OCI-M2 (cell line): Measurements from ENCODE around the gene MPDZ.

Experiments used
- DNase-seq: peaks from one replicate; lab custom pipeline; 2025; ENCODE audit not compliant: unreplicated experiment; lab: John Stamatoyannopoulos, UW

MPDZ gene, protein sequence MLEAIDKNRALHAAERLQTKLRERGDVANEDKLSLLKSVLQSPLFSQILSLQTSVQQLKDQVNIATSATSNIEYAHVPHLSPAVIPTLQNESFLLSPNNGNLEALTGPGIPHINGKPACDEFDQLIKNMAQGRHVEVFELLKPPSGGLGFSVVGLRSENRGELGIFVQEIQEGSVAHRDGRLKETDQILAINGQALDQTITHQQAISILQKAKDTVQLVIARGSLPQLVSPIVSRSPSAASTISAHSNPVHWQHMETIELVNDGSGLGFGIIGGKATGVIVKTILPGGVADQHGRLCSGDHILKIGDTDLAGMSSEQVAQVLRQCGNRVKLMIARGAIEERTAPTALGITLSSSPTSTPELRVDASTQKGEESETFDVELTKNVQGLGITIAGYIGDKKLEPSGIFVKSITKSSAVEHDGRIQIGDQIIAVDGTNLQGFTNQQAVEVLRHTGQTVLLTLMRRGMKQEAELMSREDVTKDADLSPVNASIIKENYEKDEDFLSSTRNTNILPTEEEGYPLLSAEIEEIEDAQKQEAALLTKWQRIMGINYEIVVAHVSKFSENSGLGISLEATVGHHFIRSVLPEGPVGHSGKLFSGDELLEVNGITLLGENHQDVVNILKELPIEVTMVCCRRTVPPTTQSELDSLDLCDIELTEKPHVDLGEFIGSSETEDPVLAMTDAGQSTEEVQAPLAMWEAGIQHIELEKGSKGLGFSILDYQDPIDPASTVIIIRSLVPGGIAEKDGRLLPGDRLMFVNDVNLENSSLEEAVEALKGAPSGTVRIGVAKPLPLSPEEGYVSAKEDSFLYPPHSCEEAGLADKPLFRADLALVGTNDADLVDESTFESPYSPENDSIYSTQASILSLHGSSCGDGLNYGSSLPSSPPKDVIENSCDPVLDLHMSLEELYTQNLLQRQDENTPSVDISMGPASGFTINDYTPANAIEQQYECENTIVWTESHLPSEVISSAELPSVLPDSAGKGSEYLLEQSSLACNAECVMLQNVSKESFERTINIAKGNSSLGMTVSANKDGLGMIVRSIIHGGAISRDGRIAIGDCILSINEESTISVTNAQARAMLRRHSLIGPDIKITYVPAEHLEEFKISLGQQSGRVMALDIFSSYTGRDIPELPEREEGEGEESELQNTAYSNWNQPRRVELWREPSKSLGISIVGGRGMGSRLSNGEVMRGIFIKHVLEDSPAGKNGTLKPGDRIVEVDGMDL (N-terminal part only)

DNA sequence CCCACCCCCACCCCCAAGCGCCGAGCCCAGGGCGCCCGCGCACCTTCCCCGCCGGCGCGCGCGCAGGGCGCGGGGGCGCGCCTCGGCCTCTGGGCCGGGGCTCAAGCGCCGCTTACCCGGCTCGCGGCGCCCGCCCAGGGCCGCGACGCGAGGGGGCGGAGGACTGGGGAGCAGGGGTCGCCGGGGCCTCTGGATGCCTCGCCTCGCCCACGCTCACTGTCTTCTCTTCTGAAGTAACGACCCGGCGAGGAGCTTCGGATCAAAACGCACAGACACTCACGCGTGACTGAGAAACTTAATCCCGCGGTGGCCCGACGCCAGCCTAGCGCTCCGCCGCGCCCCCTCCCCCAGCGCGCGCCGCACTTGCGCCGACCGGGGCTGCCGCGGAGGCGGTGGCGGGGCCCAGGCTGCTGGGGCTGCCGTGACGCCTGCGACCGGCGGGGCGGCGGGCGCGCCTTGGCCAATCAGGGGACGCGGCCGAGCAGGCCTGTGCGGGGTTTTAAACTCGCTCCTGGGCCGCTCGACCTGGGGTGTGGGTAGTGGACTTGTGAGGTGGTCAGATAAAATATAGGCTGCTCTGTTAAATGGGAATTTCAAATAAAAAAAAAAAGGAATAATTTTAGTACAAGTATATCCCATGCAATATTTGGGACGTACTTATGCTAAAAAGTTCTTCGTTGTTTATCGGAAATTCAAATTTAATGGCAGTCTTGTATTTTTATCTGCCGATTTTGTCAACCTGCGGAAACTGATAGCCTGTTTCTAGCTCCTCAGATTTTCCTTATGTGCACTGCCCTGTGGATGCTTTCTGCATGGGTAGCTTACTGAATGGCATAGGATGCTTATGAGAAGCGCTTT lies at the start of gene MPDZ:
Gene MPDZ (minus strand): TSS at position 409 of the 858 bp plus-strand sequence. CDS start 29,377 bp downstream, outside the sequence.
- no peak for DNase-seq

DNA sequence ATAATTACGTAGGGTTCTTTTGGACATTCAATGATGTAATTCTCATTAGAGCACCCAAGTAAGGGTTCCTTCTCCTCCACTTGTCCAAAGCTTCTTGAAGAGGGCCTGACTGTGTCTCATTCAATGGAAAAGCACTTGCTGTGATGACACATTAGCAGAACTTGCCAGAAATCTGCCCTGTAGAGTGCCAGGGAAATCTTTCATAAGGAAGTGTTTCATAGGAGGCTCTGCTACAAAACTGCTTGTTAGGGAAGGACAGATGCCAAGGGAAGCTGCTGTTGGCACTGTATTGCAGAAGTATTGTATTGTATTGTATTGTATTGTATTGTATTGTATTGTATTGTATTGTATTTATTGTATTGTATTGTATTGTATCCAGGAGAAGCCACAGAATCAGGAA lies 45.5 kb upstream of the MPDZ start:
- no peak for DNase-seq

DNA sequence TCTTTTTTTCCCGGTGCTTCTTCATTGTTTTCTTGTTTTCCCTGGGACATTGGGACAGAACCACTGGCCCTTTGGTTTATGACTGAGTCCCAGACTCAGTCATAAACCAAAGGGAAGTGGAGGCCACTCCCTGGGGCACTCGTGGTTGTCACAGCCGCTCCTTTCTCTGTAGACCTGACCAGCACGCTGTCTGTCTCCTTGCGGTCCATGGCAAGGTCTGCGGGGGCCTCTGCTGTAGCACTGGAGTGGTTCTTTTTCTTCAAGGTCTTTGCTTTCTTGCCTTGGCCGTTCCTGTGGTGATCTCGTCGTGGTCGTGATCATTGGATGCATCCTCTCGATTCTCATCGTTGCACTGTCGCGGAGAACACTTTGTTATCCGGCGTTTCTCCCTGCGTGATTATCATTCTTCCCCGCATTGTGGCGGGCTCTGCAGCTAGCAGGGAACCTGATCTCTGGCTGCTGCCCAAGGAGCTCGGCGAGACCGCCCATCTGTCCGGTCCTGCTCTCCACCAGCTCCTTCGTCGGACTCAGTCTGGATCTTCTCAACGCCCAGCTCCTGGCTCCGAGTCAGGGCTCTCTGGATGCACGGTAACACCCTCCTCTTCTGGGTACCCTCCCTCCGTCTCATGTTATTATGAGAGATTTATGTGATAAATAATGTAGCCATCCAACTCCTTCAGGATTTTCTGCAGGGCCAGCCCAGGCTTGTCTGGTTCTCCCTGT lies 43.5 kb upstream of the MPDZ start:
- DNase-seq, result no peak

DNA sequence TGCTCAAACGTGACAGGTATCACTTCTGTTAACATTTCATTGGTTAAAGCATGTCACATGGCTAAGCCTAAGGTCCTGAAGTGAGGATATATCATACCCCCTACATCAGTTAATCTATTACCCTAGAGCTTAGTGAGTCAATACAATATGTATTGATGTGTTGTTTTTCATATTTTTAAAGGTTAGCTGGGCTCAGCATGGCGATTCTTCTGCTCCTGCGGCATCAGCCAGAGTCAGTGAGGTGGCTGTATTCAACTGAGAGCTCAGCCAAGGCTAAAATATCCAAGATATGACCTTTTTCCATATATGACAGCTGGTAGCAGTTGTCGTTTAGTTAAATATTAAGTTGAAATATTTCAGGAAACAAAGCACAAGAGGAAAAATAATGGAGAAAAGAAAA lies 38.5 kb upstream of the MPDZ start:
- no peak for DNase-seq

DNA sequence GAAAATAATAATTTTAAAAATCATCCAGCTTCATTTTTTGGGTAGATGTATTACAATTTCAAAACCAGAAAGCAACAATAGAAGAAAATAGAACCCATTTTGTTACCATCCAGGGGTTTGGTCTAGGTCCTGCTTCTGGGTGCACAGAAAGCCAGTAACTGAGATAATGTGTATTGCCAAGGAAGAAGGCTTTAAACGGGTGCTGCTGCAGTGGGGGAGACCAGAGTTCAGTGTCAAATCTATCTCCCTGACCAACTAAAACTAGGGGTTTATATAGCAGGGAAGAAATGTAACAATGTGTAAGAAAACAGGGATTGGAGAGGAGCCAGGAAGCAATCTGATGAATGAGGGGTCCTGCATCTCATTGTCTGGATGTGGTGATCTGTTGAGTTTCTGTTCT lies 17.5 kb upstream of the MPDZ start:
- no peak for DNase-seq

DNA sequence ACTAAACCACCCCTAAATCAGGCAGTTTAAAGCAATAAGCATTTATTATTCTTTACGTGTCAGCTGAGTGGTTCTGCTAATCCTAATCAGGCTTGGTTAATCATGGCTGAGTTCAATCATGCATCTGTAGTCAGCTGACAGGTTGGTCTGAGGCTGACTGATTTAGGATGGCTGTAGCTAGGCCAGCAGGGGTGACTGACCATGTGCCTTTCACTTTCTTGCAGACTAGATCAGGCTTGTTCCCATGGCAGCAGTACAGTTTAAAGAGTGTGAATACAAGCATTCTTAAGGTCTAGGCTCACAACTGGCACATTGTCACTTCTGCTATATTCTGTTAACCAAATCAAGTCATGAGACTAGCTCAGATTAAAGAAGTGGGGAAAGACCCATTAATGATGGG lies 16.1 kb upstream of the MPDZ start:
- no peak for DNase-seq

DNA sequence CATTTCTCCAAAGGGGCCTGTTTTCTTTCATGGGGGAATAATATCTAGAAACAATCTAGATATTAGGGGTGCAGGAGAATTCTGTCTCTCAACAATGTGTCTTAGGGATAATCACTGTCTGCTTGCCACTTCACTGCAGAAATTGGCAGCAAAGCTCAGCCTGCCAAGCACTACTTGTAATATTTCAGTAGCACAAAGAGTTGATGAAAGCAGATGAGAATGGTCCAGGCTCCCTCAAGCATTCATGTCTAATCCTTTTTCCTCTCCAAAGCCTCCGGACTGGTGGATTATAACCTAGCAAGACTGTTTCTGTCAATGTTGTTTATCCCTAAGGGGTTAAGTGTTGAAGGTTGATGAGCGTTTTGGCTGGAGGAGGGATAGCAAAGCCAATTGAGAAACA lies 13.3 kb upstream of the MPDZ start:
- no peak for DNase-seq

DNA sequence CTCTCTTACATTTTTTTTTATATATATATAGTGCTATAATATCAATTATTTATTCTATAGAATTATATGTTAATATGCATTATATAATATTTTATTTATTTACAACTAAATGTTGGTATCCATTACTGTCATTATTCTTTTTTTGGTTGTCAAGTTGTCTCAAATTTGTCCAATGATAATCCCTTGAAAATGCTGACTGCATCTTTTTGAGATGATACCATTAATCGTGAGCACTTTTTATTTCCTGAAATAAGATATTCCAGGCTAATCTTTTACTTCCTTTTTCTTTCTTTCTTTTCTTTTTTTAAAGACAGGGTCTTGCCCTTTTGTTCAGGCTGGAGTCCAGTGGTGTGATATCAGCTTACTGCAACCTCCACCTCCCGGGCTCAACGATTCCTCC lies 12.7 kb upstream of the MPDZ start:
- DNase-seq, result no peak

DNA sequence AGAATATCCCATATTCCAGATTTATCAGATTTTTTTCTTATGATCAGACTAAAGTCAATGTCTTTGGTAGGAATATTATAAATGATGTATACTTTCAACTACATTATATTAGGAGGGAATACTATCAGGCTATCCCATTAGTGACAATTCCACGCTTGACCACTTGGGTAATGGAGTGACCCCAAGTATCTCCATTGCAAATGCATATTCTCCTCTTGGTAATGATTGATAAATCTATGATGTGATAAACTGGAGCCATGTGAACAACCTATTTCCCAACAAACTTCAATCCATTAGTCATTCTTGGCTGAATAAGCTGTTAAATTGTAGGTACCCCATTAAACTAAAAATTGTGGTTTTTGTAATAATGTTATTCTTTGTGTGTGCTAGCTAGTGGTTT lies 12.2 kb upstream of the MPDZ start:
- DNase-seq, result no peak

DNA sequence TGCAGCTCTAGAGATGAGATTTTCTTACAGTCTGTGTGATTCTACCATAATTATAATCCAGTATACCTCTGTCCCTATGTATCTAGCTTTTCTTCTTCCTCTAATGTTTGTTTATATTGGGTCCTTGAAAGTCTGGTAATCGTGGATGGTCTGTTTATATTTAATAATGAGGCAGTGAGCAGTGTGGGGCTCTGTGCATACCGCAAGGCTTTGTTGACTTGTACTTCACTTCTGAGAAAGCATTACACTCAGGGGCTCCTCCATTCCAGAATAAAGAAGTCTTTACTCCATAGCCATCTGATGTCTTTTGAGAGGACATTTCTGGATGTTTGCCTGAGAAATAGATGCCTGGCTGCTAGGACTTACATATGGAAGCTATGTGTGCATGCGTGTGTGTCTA lies 4.5 kb upstream of the MPDZ start:
- DNase-seq, result no peak

DNA sequence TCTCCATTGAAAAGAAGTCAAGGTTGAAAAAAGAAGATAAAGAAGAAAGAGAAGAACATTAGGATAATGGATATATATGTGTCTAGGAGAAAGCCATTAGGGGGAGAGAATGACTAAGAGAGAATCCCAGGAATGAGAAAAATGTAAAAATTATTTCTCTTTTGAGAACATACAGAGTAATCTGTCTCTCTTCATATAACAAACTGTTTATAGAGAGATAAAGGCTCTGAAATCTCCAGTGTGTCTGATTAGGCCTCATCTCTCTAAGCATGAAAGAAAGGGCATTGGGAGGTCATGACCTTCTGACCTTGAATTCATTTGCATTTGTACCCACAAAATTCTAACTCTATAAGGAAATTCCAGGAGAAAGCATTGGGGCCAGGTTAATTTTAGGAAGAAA lies 3.5 kb upstream of the MPDZ start:
- DNase-seq, result no peak

DNA sequence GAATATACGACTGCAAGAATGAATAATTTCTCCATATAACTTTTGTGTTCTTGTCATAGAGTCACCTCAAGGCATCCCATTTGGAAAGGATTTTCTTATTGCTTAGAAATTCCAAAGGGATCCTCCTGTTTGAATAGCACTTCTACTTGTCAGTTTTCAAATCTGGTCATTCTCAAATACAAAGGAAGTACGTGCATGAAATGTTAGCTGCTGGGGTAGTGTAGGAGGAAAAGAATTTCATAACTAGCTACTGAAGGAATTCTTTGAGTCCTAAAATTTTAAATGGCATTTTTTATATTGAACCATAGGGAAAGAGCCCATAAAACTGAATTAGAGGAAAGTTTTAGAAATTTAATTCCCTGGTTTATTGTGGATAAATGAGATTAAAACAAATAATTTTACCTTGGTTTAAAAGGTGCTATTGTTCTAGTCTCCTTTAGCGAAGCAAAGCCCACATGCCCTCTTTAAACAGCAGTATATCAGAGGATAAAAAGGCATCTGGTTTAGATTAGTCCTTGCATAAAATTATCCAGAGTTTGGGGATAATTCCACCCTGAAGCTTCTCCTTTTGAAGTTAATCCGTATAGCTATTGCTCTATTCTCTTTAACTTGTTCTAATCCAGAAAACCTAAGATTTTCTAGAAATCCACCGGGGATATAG lies 2.0 kb upstream of the MPDZ start:
- no peak for DNase-seq

DNA sequence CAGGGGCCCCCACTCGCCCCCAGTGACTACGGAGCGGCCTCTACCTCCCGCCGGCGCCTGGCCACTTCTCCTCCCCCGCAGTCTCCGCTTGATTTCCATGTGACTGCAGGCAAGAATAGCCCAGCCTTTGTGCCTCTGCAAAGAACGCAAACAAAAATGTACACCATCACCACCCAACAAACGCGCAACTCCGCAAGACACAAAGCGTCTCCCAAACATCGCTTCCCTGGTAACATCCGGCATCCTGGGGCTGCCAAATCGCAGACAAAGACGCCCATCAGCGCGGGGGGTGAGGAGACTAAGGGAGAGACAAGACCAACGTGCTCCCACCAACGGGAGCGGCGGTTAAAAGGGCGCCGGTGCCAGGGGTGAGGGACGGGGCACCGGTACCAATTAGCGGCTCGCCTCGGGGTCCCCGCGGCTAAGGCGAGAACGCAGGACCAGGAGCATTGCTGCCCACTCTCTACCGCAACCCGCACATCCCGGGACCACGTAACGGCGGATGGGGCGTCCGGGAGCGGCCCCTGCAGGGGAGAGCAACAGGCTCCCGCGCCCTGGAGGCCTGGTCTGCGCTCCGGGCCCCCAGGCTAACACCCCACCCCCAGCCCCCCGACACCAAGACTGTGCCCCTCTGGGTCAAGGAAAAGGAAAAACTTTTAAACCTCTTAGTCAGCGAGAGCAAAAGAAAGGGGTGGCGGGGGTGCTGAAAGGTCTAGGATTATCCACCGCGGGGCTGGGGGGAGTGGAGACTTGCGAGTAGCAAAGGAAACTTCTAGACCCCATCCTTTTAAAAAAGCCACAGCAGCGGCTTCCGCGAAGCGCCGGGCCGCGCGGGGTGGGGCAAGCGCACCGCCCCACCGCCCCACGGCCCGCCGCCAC lies 885 bp downstream of the MPDZ start:
- no peak for DNase-seq

DNA sequence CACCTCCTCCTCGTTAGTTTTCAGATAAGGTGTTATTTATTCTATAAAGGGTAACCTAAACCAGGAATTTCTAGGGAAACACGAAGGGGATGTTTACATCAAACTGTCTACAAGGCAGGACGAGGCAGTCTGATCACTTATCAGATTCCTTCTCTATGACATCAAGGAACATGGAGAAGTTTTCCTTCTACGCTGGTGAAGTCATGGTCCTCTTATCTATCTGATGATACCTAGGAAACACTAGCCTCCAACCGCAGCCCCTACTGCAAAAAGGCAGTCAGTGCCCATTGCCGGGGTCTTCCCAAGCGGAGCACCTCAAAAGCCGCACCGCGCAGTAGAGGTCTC lies 1.5 kb downstream of the MPDZ start:
- no peak for DNase-seq

DNA sequence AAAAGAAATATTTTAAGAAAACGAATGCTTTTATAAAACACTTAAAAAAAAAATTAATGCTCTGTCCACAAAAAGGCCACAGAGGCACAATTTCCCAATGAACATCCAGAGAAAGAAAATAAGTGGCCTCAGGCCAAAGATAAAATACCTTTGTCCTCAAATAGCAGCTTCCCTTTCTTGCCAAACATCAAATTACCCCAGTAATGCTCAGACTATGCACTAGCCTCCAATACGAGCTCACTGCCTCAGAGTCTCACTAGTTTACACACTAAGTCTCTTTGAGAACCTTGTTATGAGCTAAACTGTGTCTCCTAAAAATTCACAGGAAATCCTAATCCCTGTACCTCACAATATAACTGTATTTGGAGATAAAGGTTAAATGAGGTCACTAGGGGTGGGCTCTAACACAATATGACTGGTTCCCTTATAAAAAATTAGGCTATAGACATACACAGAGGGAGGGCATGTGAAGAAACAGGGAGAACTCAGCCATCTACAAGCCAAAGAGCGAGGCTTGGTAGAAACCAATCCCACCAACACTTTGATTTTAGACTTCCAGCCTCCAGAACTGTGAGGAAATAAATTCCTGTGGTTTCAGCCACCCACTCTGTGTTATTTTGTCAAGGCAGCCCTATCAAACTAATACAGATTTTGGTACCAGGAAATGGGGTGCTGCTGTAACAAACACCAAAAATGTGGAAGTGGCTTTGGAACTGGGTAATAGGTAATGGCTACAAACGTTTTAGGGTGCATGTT lies 4.4 kb downstream of the MPDZ start:
- DNase-seq, result no peak

DNA sequence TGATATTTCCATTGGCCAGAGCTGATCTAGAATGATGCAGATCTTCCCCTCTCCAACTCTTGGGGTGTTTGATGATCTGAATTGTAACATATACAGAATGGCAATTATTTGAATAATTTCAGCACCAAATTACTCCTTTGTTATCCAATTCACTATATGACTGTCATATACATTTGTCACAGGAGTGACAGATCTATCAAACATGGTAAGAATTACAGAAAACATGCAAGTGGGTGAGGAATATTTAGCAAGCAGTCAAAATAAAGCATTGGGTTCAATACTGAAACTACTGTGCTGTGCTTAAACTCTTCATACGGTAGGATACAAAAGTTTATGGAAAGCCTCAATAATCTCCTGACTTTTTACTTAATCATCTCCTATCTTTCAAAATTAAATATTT lies 8.8 kb downstream of the MPDZ start:
- DNase-seq, result no peak

DNA sequence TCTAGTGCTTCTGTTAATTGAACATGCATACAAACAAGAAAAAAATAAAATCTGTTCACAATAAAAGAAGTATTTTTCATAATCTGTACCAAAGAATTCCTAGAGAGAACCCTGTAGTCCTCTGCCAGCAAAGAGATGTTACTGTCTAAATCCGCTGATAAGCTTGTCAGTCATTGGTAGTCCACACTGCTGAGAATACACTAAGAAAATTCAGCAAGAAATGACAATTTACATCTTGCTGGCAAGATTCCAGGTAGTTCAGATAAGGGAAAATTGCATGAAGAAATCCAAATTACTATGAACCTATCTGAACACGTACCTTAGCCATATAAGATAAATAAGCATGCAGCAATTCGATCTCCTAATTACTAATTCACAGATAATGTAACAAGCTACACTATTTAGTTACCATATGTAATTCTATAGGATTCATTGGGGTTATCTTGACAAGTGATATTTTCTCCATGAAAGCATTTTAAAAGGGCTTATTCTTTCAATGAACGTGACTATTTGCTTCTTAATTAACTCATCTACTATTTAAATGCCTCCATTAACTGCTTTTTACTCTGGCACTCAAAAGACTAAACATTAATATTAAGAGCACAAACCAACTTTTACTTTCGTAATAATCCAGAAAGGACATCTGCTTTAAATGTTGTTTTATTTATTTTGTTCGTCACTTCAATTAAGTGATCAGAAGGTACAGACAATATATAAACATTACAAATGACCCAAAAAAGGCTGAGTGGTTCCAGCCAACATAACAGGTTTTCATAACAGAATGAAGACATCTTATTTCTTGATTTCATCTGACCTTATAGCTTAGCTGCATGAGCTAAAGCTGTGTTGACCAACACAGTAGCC lies 9.7 kb downstream of the MPDZ start:
- no peak for DNase-seq
